HG02970 (cell line): ENCODE measurements around the gene SEMA3D.

ENCODE experiments used
- ATAC-seq: cut with Tn5 transposase; IDR thresholded peaks from one replicate; pipeline ENCODE4 v1.9.1; 2021; ENCODE audit warnings: mild to moderate bottlenecking, moderate library complexity, moderate number of reproducible peaks; ENCODE audit not compliant: unreplicated experiment, low FRiP score

Gene SEMA3D

GRCh38 chr7:85186521-85187241, at the start of gene SEMA3D:
Gene SEMA3D, minus strand, starts transcription at chr7:85187056. Its CDS starts 65,165 bp downstream, at chr7:85121891.
- peak; percentile 97 for ATAC-seq

DNA sequence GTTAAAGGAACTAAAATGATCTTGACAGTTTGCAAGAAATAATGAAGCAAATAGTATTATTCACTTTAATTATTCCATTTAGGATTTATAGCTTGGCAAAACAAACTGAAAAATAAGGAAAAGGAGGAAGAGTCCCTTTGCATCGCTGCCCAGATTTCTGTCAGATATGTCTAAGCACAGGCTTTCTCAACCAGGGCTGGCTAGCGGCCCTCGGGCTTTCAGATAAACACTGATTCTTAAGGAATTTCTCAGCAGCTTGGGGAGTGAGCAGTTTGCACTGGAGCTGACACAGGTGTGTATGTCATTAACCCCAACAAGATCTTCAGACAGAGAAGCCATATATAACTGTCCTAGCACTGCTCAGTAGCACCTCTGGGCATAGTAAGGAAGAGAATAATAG, 47.9 kb upstream of the SEMA3D start:
- ATAC-seq: no peak

- ATAC-seq: no peak
Observed at GRCh38 chr7:85232068-85232467, 45.2 kb upstream of the SEMA3D start.

DNA sequence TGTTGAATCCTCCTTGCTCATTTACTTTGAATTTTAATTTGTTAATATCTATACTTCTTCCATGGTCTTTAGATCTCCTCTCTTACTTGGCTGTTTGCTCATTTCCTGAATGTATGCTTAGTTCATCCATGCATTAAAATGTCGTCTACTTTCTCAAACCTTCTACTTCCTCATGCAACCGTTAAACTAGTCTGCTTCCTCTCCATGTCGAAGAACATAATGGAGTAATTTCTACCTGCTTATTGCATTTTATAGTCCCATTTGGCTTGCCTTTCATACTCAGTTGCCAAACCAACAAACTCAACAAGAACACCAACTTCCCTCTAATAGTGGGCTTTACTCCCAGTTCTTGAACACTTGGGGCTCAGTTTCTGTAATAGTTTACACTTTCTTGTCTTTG, 43.8 kb upstream of the SEMA3D start:
- no peak for ATAC-seq

DNA sequence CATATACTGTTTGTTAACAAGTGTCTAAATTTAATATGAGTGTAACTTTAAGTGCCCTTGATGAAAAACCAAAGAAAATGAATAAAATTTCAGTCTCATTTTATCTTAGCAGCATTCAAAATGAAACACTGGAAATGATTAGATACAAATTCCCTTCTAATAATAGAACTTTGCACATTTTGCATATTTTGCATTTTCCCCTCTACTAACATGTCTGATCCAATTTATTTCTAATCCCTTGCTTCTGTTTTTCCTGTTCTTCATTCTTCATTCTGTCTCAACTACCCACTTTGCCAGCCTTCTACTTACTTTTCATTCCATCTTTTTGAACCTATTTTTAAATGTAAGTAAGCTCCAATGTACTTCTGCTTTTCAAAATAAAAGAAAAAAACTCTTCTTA, 42.7 kb upstream of the SEMA3D start:
- no peak for ATAC-seq

GRCh38 chr7:85226361-85227085, 39.7 kb upstream of the SEMA3D start:
- ATAC-seq: no peak

- no peak for ATAC-seq
Observed at GRCh38 chr7:85224171-85224570, 37.3 kb upstream of the SEMA3D start.

DNA sequence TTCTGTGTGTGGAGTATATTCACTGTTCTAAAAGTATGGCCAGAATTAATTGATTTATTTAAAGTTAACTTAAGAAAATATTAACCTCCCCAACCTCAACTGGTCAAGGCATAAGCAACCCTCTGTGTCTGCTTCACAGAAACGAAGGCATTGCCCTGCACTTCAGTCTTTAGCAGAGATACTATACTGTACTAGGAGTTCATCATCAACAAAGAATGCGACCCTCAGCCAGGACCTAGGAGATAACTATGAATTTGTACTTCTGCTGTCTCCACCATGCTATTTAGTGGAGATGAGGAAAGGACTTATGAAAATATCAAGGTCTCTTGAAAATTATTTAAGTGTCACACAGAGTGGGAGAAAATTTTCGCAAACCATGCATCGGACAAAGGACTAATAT, 35.7 kb upstream of the SEMA3D start:
- no peak for ATAC-seq

DNA sequence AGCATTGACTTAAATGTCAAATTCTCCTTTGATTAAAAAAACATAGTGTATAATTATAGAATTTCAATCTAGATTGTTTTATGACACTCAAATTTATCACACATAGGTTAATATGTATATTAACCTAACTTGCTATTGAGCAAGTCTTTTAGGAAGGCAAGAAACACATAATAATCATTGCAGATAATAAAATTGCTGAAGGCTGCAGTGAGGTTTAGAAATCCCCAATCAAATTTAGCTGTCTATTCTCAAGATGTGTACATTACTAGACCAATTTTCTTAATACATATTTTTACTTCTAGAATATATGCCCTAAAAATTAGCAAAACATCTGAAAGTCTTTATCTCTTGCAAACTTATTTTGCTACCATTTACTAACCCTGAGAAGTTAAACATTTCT, 34.9 kb upstream of the SEMA3D start:
- ATAC-seq: no peak

DNA sequence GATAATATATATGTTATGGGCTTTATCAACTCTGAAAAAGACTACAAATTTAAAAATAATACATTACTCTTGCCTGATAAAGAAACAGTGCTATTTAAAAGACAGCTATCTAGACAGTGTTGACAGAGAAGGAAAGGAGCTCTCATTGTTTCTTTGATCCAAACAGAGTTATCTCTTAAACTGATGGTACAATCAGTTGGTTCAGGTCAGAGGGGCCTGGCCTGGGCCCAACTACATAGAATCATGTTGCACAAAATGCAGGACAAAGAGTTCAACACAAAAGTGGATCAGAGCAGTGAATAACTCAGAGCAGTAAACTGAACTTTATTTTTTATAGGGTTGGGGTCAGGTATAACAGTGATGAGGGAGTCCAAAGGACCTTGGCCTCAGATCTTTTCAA, 33.8 kb upstream of the SEMA3D start:
- no peak for ATAC-seq

DNA sequence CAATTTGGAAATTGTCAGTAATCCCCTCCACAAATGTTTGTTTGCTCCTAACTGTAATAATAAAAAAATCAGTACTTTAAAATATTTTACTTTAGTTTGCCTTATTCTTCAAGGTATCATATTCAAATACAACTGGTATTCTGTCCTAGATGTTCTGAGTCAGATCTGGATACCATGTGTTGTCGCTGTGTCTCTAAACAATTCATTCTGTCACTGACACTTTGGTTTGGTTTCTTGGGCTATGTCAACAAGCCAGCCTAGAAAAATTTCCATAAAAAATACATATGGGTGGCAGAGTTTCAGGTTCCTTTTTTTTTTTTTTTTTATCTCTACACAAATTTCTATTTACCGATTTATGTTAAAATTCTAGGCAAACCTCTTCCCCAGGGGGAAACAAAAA, 33.2 kb upstream of the SEMA3D start:
- no peak for ATAC-seq

- no peak for ATAC-seq
Observed at GRCh38 chr7:85217085-85217484, 30.2 kb upstream of the SEMA3D start.

DNA sequence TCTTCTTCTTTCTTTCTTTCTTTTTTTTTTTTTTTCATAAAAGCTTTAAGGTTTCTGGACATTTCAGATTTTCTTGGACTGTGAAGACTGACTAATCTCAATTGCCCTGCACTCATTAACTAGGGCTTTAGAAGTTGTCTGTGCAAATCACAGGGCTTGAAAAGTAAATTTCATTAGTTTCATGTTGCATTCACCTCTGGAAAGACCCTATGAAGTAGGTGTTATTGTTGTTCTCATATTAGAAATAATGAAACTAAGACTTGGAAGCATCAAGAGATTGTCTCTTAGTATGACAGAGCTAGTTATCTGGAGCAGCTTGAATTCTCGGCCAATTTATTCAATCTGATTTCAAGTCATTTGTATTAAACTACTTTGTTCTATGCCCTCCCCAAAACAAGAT, 28.2 kb upstream of the SEMA3D start:
- ATAC-seq: peak; percentile 88

DNA sequence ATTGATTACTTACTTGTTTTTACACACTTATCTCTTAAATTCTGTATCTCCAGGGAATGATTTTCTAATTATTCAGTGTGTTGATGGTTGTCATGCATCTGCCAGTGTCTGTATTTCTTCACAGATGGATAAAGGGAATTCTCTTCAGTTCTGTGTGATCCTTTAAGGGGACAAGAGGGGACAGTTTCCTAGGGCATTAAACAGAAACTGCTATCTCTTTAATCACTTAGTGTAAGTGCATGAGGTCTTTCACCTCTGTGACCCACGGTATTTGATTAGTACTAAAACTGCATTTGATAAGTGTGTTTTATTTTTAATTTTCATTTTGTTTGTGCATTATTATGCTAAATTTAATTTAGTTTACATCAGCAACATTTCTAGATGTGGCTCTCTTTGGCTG, 26.6 kb upstream of the SEMA3D start:
- ATAC-seq: no peak

DNA sequence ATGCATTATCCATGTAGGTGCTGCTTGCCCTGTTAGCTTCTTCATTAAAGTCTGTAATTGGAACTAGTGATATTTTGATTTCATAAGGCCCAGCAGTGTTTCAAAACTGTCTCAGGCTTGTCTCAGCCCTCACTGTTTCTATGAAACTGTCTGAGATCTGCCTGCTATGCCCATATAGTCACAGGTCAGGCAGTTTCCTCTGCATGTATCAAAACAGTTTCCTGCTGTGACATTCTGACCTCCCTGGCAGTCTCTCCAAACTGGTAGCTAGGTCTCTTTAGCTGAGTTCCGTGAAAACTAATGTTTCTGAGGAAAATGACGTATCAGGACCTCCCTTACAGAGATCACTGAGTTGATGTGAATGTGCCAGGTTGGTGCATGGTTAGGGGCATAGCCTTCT, 18.9 kb upstream of the SEMA3D start:
- ATAC-seq: no peak

GRCh38 chr7:85204496-85204895, 17.6 kb upstream of the SEMA3D start:
- ATAC-seq: no peak

DNA sequence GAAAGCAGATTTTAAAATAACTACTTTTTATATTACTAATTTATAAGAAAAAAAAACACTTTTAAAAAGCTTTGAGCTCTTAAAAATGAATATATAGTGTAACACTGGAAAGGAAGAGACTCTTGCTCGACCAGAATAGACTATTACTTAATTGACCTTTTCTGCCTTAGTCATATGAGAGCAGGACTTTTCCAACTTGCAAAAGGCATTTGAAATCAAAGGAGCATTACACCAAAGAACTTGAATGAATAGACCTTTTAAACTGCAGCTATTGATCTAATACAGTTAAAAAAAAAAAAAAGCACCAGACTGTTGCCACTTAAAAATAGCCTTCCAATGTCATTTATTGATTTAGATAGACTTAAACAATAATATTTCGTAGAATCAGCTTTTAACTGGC, 17.2 kb upstream of the SEMA3D start:
- no peak for ATAC-seq

- no peak for ATAC-seq
Observed at GRCh38 chr7:85201209-85201608, 14.4 kb upstream of the SEMA3D start.

DNA sequence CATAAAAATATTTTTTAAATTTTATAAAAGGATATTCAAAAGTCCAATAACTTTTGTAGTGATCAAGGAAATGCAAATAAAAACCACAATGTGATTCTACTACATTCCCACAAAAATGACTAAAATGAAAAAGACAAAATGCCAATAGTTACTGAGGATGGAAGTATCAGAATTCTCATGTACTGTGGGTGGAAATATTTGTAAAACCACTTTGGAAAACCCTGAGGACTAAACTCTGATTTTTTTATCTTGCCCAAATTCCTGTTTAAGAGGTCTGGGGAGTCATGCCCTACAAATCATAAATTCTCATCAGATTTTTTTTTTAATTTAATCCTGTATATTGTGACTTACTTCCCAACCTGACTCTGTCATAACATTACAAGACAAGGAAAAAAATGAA, 9.8 kb upstream of the SEMA3D start:
- no peak for ATAC-seq

- ATAC-seq: no peak
Observed at GRCh38 chr7:85191383-85191782, 4.5 kb upstream of the SEMA3D start.

DNA sequence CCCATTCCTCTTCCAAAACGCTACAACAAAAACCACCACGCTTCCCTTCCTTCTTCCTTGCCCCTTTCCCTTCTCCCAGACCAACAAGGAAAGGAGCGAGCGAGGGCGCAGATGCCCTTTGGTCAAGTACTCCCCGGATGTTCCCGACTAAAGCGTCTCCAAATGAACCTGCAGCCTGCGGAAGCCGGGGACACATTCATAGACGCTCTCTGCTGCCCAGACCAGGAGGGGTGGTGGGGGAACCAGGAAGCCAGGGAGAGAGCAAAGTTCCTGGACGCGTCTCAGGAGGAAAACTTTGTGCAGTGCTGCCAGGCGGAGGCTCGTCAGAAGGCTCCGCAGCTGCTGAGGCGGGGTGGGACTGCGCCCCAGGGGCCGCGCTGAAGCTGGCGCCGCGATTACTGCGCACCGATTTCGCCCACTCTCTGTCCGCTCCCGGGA, 754 bp downstream of the SEMA3D start:
- no peak for ATAC-seq

- no peak for ATAC-seq
Observed at GRCh38 chr7:85185424-85186082, 1.3 kb downstream of the SEMA3D start.
